ENCODE results near the gene DIRAS1. TPM values are rescaled to one million over a fixed set of nuclear protein-coding genes. Genes with fewer than 3 reads are reported as not detected.

DIRAS1 gene
- total and polyA plus RNA-seq, 2 of the 8 experiments (the other 6 are each of a cell fraction or from before 2014, with no cell fraction given), result 20.2 to 22.3 TPM

DNA sequence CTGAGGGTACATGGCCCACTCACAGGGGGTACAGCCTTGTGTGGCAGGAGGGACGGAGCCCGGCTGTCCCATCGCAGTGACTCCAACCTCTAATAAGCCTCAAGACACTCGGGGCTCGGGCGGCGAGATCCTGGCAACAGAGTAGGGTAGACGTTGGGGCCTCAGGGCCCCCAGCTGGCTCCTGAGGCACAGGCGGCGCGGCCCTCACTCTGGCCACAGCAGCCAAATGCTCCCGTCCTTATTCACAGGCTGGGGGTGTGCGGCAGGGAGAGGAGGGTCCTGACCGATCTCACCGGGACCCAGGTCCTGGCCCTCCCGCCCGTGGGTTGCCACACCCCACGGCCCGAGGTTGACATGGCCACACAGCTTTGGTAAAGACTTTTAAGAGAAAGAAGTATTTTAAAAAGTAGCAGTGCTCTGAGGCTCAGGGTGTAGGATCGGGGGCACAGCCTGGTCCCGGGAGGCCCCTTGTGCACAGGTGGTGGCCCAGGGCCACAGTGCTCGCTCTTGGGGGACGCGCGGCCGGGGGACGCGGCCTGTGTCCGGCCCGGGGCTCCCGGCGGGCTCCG, 11.1 kb upstream of the DIRAS1 start:
- ChIA-PET CTCF (ENCODE audit: partially characterized antibody) (no interaction called here), POLR2A (ENCODE audit: partially characterized antibody) (interaction anchor here (1.2 kb wide), 2 partner anchors 8 to 27 kb away, joined by 3 read pairs; no protein-coding TSS in a partner anchor)
- Histone ChIP-seq H3K4ac (replicated peaks; ENCODE audit: insufficient read length, low read depth, low read length) (no peak overlapping the region), H4K20me1 (replicated peaks in 1 of 2; ENCODE audit: control insufficient read depth in 1 of 2, insufficient read depth in 2 of 2, low read length in 2 of 2) (peaks cover 4 to 27% of the 10 kb centered on the region in 2 experiments), H4K91ac (replicated peaks; ENCODE audit: insufficient read length, low read length) (no peak overlapping the region), H3K79me1 (ENCODE audit: low read depth, low read length) (no peaks in the 10 kb centered on the region), H2BK120ac (replicated peaks; ENCODE audit: low read depth, low read length) (no peak overlapping the region), H2BK20ac (ENCODE audit: low read length) (no peak overlapping the region), H3K4me1 (replicated peaks in 1 of 4; ENCODE audit: control insufficient read depth in 3 of 4, insufficient read depth in 4 of 4, low read length in 3 of 4) (no peaks in the 10 kb centered on the region), H4K8ac (ENCODE audit: extremely low read depth, insufficient read depth, low read length) (no peak overlapping the region), H3K79me2 (ENCODE audit: control insufficient read depth in 1 of 2, insufficient read depth in 2 of 2, low read length in 2 of 2) (no peaks in the 10 kb centered on the region; a peak in 1 of 4 replicates), H3K9me3 (ENCODE audit: insufficient read depth in 2 of 2, low read depth in 1 of 2, low read length in 1 of 2) (no peaks in the 10 kb centered on the region), H3K23me2 (ENCODE audit: low read depth, low read length) (no peaks in the 10 kb centered on the region), H2BK5ac (ENCODE audit: low read depth, low read length) (no peak overlapping the region), H3K9ac (replicated peaks in 1 of 4; ENCODE audit: extremely low read depth in 1 of 4, low read depth in 3 of 4, low read length in 3 of 4) (no peak overlapping the region), H3K56ac (replicated peaks; ENCODE audit: insufficient read length, low read depth, low read length) (no peak overlapping the region), H3K14ac (ENCODE audit: insufficient read length) (no peak overlapping the region), H3K4me3 (ENCODE audit: extremely low read depth in 1 of 4, insufficient read depth in 2 of 4, low read depth in 3 of 4, low read length in 4 of 4) (no peak overlapping the region), H3K23ac (ENCODE audit: insufficient read length) (no peak overlapping the region), H2AK5ac (ENCODE audit: low read depth, low read length) (no peak overlapping the region), H3K36me3 (ENCODE audit: control insufficient read depth in 2 of 4, insufficient read depth in 4 of 4, low read length in 3 of 4) (peaks cover 3 to 30% (median 8%) of the 10 kb centered on the region in 4 experiments; a peak in 6 of 8 replicates), H3K4me2 (ENCODE audit: insufficient read depth in 1 of 2, low read depth in 2 of 2, low read length in 2 of 2) (no peak overlapping the region), H4K5ac (ENCODE audit: insufficient read length, low read depth, low read length) (no peak overlapping the region), H3K27ac (ENCODE audit: low read depth, low read length) (no peak overlapping the region), H3K27me3 (replicated peaks in 1 of 4; ENCODE audit: control insufficient read depth in 3 of 4, extremely low read depth in 1 of 4, insufficient read depth in 3 of 4, low read length in 3 of 4) (no peaks in the 10 kb centered on the region), H2BK12ac (ENCODE audit: low read depth, low read length) (no peak overlapping the region), H2AFZ (ENCODE audit: low read length) (no peak overlapping the region), H3K18ac (ENCODE audit: extremely low read depth, low read length) (no peak overlapping the region), H2BK15ac (ENCODE audit: low read length) (no peak overlapping the region)
- FAIRE-seq (no peak), DNase-seq (ENCODE audit: low read depth in 1 of 2, low spot score in 2 of 2) (no peak)
- 89% methylated on average over 32 of the region's 33 CpGs; no CpG with 5 or more reads in 1 of the 2 experiments for WGBS, 2 experiments (ENCODE audit: extremely low coverage in 1 of 2, insufficient coverage in 1 of 2, insufficient read length in 1 of 2, insufficient replicate concordance in 2 of 2, low coverage in 1 of 2, low lambda C conversion rate in 2 of 2, missing lambda C conversion rate in 1 of 2)
- TF ChIP-seq EGR1 (IDR thresholded peaks at IDR 0.05; ENCODE audit: borderline replicate concordance, low read depth, low read length) (no peak), SRF (IDR thresholded peaks at IDR 0.05; ENCODE audit: low read depth, low read length) (no peak), JUN (IDR thresholded peaks at IDR 0.05; ENCODE audit: low read depth, low read length) (no peak)

Measured in H1 (cell line).